RCC 7860 (cell line): ENCODE measurements around the gene DOCK8.

Experiments
- DNase-seq: peaks from one replicate; pipeline ENCODE4 v3.0.0-alpha.2; 2015; ENCODE audit warnings: low spot score
- FAIRE-seq: peaks from 2 replicates; lab custom pipeline; 2012; peaks lifted over from hg19 to GRCh38; lab: Jason Lieb, UNC

DOCK8 gene

GRCh38 chr9:265209-265870 lies 50.7 kb downstream of the DOCK8 start:
- FAIRE-seq: no peak
- DNase-seq: no peak

GRCh38 chr9:266228-266627 lies 51.6 kb downstream of the DOCK8 start:
- DNase-seq (no peak), FAIRE-seq (no peak)

GRCh38 chr9:268616-269015 lies 54.0 kb downstream of the DOCK8 start:
- FAIRE-seq (no peak), DNase-seq (no peak)

- FAIRE-seq (no peak), DNase-seq (no peak)
Measured at GRCh38 chr9:269081-269711, 54.5 kb downstream of the DOCK8 start.

DNA sequence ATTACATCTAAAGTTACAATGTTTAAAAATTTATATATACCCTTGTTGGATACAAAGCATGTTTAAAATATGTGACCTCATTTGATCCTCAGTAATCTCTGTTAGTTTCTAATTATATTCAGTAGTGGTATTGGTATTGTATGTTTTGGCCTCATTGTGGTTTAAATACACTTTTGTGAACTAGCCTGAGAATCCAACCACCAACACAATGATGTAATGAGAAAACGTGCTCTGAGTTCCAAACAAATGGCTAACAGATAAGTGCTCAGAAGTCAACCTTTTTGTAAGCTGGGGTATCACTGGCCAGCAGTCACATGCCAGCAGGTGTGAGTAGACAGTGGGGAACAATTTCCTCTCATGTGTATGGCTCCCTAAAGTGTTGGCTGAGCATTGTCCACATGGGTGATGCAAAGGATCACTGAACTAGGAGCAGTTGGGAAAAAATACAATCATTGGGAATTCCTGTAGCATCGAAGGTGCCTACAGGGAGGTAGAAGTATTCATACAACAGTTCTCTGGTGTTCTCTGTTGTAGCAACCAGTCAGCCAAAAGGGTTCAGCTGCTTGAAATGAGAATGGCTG lies 56.1 kb downstream of the DOCK8 start:
- FAIRE-seq (no peak), DNase-seq (no peak)

DNA sequence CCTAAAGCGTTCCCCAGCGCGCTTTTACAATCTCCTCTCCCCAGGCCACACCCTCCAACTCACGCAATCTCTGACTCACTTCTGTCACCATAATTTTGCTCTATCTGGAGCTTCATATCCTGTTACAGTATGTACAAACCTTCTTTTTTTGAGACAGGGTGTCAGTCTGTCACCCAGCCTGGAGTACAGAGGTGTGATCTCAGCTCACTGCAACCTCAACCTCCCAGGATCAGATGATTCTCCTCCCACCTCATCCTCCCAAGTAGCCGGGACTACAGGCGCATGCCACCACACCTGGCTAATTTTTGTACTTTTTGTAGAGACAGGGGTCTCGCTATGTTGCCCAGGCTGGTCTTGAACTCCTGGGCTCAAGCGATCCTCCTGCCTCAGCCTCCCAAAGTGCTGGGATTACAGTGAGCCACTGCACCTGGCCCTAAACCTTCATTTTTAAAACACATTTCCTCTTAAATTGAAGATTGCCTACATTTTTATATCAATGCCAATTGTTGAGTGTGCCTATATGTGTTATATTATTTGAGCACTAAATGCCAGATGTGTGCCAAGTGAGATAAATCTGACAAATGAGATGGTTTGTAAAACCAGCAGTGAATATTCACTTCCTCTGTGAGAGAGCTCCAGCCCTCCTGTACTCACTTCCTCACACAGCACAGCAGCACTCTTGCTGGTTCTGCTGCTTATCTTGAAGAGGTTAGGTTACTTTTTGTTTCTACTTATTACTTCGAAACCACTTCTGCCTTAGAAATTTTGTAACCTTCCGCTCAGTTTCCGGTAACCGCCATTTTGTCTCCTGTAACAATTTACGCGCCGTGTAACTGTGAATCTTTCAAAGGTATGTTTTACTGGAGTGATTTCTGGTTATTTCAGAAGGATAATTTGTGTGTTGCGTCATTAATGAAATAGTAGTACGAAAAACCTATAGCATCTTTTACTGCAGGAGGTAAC lies 57.9 kb downstream of the DOCK8 start:
- FAIRE-seq (no peak), DNase-seq (no peak)

DNA sequence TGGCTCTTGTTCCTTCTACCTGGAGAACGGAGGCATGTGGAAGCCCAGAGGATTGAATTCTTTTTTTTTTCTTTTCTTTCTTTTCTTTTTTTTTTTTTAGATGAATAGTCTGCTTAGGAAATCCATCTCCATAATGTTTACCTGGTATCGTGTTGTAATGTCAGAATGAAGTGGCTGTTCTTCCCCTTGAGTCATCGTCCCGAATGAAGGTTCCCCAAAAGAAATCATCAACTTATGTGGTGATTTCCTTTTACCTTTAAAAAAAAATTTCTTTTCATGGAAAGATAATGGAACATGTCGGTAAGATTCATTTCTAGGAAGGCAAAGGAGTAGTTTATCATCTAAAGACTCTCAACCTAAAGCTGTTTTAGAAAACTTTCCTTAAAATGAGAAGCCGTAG lies 59.7 kb downstream of the DOCK8 start:
- DNase-seq (no peak), FAIRE-seq (no peak)

GRCh38 chr9:277601-278295 lies 63.1 kb downstream of the DOCK8 start:
- no peak for DNase-seq
- no peak for FAIRE-seq

- FAIRE-seq (no peak), DNase-seq (no peak)
Measured at GRCh38 chr9:278651-279050, 64.0 kb downstream of the DOCK8 start.

DNA sequence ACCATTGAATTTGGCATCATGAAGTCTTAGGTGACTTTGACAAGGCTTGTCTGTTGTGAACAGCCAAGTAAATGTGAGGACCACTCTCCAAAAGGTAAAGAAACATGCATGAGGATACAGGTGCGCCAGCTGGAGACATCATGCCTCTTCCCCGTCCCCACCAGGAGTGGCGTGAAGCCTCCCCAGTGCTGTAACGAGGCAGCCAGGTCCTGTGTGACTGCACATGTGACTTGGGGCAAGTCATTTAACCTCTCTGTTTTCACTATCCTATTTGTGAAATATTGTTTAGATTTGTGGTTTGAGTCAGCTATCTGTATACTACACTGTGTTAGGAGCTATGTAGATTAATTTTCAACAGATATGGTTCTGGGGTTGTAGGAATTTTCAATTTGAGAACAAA lies 65.0 kb downstream of the DOCK8 start:
- DNase-seq: no peak
- FAIRE-seq: no peak

DNA sequence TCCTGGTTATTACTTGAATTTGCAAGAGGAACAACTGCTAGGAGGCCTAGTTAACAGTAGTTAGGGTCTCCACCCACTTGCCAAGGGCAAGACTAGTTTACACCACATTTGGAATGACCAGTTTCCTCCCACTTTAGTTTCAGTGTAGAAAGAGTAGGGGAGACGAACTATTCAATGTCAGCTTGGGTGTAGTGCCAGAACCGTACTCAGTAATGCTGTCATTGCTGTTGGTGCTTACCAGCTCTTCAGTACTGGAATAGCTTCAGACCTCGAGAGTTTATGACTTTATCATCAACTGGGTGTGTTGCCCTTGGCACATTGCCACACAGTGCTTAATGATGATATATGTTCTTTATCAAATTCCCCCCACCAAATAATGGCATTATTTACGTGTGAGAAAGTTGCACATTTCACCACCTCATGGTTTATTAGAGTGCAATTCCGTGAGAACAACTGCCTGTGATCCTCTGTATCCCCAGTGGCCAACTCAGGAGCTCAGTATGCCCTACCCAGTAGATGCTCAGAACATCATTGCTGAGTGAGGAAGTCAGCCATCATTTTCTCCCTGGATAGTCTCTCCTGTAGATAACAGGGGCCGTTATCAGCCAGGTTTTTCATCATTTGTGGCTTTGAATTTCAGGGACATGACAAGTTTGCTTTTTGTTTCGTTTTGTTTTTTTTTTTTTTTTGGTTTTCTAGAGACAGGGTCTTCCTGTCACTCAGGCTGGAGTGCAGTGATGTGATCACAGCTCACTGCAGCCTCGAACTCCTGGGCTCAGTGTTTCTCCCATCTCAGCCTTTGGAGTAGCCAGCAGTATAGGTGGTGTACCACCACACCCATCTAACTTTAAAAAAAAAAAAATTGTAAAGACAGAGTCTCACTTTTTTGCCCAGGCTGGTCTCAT lies 67.3 kb downstream of the DOCK8 start:
- DNase-seq: no peak
- no peak for FAIRE-seq

DNA sequence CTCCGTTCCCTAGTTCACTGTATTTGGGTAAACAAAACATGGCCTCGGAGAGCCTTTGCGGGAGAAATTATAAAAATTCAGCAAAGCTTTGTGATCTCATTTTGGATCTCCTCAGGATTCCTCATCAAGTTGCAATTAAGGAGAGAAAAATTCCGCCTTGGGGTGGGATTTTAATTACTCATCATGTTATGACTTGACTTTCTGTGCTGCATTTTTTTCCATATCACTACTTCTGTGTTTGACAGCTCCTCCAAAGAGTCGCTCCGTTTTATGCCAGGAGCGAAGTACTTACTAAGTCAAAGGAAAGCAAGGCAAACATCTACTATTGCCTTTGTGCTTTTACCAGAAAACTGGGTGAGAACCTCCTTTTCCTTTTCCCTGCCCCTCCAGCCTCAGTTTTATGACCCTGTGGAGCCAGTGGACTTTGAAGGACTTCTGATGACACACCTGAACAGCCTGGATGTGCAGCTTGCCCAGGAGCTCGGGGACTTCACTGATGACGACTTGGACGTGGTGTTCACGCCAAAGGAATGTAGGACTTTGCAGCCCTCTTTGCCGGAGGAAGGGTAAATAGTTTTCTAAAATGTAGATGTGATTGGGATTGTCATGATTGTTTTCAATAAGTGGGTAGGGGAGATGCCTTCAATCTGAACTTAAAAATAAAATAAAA lies 71.5 kb downstream of the DOCK8 start:
- no peak for DNase-seq
- FAIRE-seq: no peak

GRCh38 chr9:289121-289520 lies 74.5 kb downstream of the DOCK8 start:
- DNase-seq (no peak), FAIRE-seq (no peak)

- FAIRE-seq (no peak), DNase-seq (no peak)
Measured at GRCh38 chr9:292915-293314, 78.2 kb downstream of the DOCK8 start.

DNA sequence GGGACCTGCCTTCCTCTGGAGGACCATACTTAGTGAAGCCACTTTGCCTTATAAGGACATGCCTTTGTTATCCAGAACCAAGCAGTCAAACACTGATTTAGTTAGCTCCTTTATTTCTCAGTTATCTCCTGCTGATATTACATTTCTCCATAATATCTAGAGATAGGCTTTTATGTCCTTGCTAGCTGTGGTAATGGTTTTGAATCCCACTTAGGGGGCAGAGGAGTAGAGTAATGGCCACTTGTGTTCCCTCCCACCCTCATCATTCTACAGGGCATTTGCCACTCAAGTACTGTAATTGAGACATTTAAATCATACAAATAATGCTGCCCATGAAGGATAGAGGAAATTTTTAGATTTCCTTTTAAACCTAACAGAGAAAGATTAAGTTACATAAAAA lies 80.9 kb downstream of the DOCK8 start:
- DNase-seq: no peak
- FAIRE-seq: no peak

DNA sequence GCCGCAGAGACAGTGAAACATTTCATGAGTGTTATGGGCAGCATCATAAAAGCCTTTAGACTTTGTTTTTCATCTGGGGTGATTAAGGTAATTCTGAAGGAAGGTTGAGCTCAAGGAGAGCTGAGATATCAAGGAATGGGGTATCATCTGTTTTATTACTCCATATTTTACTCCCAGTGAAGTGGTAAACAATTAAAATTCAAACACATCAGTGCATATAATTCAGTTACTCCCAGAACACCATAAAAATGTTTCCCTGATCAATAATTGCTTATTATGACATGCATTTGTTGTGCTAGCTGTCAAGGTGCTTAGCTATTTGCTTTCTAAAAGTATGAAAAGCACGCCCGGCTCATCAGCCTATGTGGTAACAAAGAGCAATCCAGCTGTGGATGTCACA lies 81.7 kb downstream of the DOCK8 start:
- DNase-seq: no peak
- no peak for FAIRE-seq

DNA sequence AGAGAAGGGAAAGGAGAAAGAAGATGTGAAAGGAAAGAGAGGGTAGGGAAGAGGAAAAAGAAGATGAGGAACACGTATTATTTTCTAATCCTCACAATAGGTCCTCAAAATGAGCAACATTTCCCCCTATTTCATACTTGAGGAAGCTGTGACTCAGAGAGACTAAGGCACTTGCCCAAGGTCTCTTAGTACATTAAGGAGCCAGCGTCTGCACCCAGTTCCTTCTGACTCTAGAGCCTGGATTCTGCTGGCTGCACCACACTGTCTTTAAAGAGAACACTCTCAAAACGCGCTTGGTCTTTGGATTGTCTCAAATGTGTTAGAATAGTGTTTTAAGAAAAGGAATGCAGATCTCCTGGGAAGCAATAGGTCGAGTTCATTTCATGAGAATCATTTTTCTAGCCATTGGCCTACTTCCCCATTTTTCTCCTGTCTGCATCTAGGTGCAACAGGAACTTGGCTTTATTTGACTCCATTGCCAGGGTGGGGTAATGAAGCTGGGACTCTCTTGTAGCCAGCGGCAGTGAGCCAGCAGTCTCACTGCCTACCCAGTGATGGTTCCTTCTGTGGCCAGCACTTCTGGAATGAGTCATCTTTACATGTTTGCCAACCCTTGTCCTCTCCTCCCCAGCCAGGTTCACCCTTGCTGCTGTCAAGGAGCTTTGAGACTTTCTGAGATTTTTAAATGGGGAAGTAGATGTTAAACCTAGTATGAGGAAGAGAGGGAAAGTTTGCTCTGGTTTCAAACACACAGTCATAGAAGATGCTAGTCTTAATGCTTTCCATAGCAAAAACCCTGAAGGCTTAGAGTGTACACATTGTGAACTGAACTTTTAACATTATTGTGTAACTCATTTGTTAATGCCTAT lies 82.7 kb downstream of the DOCK8 start:
- DNase-seq (no peak), FAIRE-seq (no peak)

DNA sequence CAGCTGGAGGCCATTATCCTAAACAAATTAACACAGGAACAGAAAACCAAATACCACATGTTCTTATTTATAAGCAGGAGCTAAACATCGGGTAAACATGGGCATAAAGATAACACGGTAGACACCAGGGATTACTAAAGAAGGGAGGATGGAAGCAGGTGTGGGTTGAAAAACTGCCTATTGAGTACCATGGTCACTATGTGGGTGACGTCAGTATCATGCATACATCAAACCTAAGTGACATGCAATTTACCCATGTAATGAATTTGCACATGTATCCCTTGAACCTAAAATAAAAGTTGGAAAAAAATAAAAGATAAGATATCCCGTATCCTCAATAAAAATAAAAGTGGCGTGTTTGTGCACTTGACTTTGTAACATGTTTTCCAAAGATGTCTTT lies 88.8 kb downstream of the DOCK8 start:
- no peak for DNase-seq
- FAIRE-seq: no peak
